GM18907 (cell line): ENCODE results near the gene CELSR2.
A peak's percentile ranks its signal among the peaks of the same experiment; 100 is the strongest.
"Not testable (repeated sequence)": the region's sequence is repeated elsewhere in the genome, so short reads cannot be mapped to it uniquely, and the experiment has no call there.

ENCODE experiments used
- ATAC-seq: cut with Tn5 transposase; IDR thresholded peaks from one replicate; pipeline ENCODE4 v1.9.1; 2021; ENCODE audit warnings: mild to moderate bottlenecking, moderate library complexity; ENCODE audit not compliant: unreplicated experiment

CELSR2 gene, protein sequence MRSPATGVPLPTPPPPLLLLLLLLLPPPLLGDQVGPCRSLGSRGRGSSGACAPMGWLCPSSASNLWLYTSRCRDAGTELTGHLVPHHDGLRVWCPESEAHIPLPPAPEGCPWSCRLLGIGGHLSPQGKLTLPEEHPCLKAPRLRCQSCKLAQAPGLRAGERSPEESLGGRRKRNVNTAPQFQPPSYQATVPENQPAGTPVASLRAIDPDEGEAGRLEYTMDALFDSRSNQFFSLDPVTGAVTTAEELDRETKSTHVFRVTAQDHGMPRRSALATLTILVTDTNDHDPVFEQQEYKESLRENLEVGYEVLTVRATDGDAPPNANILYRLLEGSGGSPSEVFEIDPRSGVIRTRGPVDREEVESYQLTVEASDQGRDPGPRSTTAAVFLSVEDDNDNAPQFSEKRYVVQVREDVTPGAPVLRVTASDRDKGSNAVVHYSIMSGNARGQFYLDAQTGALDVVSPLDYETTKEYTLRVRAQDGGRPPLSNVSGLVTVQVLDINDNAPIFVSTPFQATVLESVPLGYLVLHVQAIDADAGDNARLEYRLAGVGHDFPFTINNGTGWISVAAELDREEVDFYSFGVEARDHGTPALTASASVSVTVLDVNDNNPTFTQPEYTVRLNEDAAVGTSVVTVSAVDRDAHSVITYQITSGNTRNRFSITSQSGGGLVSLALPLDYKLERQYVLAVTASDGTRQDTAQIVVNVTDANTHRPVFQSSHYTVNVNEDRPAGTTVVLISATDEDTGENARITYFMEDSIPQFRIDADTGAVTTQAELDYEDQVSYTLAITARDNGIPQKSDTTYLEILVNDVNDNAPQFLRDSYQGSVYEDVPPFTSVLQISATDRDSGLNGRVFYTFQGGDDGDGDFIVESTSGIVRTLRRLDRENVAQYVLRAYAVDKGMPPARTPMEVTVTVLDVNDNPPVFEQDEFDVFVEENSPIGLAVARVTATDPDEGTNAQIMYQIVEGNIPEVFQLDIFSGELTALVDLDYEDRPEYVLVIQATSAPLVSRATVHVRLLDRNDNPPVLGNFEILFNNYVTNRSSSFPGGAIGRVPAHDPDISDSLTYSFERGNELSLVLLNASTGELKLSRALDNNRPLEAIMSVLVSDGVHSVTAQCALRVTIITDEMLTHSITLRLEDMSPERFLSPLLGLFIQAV (N-terminal part only)

DNA sequence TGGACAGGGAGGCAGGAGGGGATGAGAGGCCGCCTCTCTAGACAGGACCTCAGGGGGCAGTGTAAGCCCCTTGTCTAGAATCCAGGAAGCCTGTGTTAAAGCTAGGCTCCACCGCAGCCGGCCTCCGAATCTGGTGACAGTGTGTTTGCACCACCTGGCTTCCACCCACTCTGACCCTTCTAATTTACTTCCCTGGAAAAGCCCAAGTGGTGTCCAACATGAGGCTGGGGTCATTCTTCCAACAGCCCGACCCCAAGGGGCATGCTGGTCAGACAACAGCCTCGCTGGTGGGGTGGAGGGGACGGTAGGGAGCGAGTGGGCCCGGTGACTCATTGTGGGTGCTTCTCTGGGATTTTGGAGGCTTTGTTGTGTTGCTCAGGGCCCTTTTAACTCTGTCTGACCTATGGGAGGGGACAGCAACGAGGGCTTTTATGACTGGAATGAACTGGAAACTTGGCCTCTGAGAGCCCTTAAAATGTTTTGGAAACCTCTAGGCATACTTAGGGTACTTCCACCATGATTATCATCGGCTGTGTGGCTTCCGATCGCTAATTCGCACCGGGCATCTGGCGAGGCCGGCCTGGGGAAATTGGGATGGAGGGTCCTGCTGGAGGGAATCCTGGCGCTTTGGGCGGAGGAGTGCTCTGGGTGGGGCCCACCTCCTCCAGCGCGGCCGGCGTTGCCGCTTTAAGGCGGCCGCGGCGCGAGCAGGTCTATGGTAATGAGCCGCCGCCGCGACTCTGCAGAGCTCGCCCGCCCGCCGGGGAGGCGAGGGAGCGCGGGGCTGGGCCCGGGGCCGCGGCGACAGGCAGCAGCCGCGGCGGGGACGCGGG lies at the start of gene CELSR2:
Gene CELSR2 (plus strand): TSS at position 743 of the 833 bp plus-strand sequence. CDS start 541 bp downstream, outside the sequence.
- peak; percentile 83 for ATAC-seq

DNA sequence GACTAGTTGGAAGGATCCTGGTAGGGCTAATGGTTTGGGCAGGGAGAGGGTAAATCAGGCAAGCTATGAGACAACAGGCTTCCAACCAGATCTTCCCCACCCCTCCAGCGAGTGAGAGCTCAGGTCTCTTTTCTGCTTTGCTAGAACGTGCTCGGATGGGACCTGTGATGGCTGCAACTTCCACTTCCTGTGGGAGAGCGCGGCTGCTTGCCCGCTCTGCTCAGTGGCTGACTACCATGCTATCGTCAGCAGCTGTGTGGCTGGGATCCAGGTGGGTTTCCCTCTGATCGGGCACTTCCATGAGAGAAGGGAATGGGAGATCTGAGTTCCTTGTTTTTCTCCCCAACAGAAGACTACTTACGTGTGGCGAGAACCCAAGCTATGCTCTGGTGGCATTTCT lies 49.6 kb upstream of the CELSR2 start:
- no peak for ATAC-seq

DNA sequence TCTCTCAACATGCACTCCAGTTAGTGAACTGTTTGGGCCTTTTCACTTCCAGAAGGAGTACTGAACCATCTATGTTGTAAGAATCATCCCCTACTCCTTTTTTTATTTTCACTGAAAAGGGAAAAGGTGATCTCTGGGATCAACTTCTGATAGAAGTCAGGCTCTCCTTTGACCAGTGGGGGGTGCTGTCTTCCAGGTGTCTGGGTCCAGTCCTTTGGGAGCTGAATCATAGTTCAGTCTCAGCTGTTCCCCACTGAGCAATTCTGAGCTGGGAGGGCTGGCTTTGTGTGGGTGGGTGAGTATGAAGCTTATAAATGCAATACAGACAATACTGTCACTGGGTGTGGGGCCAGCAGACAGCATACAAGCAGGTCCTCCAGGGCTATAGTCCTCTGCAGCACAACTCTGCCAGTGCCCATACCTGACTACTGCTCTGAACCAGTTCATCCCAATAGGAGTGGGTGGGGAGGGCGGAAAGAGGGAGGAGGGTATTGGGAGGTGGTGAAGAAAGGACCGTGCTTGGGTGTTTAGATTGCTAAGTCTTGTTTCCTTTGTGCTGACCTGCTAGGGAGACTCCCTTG lies 48.1 kb upstream of the CELSR2 start:
- ATAC-seq, result no peak

DNA sequence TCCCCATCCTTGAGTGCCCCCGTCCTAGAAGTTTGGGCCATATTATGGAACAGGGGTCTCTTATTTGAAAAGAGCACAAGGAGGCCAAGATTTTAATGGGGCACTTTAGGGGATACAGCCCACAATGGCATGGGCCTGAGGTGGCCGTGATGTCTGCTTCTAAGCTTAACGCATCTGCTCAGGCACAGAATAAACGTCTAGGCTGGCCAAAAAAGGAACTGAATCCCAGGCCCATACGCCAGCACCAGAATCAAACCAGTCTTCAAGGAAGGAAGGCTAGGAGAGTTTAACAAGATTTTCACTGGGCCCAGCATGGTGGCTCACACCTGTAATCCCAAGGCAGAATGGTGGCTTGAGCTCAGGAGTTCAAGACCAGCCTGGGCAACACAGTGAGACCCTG lies 44.9 kb upstream of the CELSR2 start:
- ATAC-seq, result no peak

GRCh38 chr1:109206339-109206738 lies 43.0 kb upstream of the CELSR2 start:
- ATAC-seq, result no peak

DNA sequence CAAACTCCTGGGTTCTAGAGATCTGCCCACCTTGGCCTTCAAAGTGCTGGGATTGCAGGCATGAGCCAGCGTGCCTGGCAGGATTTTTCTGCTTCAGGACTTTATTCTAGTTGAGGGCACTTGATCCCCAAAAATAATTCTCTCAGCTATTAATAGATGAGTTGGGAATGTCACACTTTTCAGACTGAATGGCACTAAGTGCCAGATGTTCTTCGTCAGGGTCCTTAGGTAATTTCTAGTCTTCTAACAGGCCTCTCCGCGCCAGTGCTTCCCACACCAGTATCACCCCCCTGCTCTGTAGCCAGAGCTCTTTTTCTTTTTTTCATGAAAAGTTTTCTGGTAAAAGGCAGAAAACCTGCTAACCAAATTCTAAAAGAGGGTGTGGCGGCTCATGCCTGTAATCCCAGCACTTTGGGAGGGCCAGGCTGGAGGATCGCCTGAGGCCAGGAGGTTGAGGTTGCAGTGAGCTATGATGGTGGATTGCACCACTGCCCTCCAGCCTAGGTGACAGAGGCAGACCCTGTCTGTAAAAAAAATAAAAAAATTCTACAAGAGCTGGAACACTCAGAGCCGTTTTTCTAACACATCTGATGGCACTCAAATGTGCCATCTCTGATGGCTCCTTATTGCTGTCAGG lies 41.8 kb upstream of the CELSR2 start:
- ATAC-seq, result no peak

DNA sequence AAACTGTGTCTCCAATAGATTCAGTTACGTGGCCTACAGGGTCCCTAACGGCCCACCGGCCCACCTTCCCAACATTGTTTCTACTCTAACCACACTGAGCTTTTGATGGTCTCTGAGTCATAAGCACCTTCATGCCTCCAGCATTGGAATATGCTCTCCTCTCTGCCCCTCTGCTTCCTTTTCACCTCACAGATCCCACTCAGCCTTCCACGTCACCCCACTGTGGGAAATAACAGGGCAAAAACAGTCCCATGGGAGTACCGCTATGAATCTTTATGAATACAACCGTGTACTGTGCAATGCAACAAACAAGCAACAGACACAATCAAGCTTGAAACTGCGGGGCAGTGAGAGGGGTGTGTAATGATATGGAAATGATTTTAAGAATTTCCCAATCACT lies 40.9 kb upstream of the CELSR2 start:
- ATAC-seq, result no peak

DNA sequence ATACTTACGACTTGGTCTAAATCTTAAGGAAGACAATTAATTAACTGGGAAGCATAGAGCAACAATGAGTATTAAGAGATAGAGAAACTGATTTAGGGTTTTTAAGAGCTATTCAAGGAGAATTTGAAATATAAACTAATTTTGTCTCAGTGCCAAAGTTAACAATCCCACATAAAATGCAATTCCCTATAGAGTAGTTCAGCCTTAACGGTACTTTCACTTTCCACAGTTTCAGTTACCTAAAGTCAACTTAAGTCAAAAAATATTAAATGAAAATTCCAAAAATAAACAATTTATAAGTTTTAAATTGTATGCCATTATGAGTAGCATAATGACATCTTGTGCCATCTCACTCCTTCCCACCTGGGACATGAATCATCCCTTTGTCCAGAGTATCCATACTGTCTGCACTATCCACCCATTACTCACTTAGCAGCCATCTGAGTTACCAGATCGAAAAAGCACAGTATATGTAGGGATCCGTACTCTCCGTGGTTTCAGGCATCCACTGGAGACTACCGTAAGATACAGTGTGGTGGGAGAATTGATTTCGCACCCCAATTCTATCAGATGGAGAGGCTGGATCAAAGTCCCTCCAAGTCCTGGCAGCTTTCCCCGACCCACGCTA lies 40.4 kb upstream of the CELSR2 start:
- ATAC-seq, result no peak

- ATAC-seq, result no peak
Observed at GRCh38 chr1:109210058-109210457, 39.3 kb upstream of the CELSR2 start.

DNA sequence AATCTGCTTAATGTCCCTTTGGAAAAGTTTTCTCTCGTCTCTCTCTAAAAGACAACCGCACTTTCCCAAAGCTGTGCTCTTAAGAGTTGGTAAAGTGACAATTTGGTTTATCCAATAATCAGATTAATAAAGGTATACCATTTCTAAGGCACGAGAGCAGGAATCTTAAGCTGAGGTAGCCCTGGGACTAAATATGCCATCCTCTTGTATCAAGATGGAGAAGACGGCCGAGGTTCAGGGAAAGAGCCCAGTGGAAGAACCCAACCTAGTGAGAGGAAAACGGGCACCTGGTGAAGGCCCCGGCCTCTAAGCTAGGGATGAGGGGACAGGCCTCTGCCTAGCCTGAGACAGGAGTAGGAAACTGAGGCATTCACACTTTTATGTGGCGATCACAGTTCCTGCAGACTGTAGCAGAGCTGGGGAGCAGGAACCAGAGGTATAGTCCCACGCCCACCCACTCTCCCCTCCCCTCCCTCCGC lies 36.0 kb upstream of the CELSR2 start:
- ATAC-seq, result no peak

DNA sequence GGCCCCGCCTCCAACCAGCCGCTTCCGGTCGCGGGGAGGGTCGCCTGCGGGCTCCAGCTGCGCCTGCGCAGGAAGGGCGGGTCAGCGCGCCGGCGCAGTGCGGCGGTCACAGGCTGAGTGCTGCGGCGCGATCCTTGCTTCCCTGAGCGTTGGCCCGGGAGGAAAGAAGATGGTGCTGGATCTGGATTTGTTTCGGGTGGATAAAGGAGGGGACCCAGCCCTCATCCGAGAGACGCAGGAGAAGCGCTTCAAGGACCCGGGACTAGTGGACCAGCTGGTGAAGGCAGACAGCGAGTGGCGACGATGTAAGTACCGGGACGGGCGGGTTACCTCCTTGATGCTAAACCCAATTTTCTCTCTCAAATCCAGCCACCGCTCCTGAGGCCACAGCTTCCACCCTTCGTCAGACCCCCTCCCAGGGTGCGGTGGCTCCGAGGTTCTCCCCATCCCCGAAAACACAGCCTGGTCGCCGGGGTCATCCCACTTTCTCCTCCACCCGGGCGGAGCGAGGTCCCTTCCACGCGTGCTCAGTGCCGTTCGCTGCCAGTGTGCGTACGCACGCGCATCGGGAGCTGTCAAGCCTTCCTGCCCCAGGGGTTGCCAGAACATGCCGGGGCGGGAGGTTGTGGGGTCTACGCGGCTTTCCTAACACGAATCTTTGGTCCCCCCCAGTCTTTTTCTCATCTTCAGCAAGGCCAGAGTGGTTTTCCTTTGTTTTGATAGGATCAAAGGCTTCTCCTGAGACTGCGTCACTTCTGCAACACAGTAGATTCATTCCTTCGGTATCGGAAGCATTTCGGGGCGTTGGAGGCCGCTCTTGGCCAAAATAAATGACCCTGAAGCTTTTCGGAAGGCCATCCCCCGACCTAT lies 35.3 kb upstream of the CELSR2 start, which contains the start of gene SARS1:
Gene SARS1 (plus strand): TSS at position 95 of the 870 bp plus-strand sequence. CDS start 75 bp downstream, at position 170.
- peak; percentile 78 for ATAC-seq

DNA sequence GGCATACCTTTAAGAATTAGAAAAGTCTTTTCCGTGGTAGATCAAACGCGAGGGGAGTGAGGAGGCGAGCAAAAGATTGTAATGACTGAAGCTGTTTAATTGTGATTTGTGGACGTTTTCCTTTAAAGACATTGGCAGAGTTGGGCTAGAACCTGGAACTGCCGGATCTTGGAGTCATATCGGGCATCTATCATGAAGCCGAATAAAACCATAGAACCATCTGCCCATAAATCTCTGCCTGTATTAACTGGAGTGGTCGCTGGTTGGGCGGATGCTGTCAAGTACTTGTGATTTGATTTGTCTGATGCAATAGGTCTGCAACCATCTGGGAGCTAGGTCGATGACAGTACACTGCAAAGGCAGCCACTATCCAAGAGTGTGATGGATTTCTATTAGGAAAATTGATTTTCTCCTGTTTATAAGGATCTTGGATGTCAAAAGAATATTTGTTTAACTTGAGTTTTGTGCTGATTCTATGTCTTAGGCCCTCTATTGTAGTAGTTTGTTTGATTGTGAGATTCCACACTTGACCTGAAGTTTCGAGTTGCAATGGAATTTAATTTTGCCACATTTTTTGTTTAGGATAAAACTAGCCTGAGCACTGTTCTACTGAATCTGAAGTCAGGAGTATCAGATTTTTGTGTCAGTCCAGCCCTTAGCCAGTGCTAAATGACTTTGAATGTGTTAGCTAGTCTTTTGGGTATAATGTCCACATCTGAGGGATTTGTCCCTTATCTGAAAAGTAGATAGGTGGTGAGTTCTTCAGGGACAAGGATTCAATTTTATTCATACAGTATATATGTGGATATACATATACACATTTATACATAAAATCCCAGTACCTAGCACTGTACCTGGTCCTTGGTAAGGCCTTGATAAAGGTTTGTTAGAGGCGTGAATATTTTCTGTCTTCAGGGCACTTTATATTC lies 34.4 kb upstream of the CELSR2 start:
- peak; percentile 34 for ATAC-seq

DNA sequence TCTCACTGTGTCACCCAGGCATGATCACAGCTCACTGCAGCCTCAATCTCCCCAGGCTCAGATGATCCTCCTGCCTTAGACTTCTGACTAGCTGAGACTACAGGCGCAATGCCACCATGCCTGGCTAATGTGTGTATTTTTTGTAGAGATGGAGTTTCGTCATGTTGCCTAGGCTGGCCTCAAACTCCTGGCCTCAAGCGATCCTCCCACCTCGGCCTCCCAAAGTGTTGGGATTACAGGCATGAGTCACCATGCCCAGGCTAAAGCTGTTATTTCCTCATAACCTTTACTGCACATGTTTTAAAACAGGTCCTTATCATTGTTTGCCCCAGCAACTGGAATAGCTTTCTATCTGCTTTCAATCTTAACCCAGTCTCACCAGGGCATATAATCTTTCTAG lies 32.7 kb upstream of the CELSR2 start:
- ATAC-seq, result no peak

- no peak for ATAC-seq
Observed at GRCh38 chr1:109218516-109218915, 30.8 kb upstream of the CELSR2 start.

DNA sequence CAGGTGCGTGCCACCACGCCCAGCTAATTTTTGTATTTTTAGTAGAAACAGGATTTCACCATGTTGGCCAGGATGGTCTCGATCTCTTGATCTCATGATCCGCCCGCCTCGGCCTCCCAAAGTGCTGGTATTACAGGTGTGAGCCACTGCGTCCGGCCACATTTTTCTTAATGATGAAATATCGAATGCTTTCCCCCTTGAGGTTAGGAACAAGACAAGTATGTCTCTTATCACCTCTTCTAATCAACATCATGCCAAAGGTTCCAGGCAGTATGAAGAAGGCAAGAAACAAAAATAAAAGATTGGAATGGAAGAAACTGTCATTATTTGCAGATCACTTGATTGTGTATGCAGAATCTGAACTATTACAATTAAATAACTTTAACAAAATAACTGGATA lies 28.1 kb upstream of the CELSR2 start:
- not testable (repeated sequence) for ATAC-seq

- no peak for ATAC-seq
Observed at GRCh38 chr1:109225308-109225707, 24.0 kb upstream of the CELSR2 start.
